ENCODE results near the gene DNAJC8. TPM values are rescaled to one million over a fixed set of nuclear protein-coding genes. Genes with fewer than 3 reads are reported as not detected.
A peak's percentile ranks its signal among the peaks of the same experiment; 100 is the strongest.

DNAJC8 gene
- total RNA-seq, 6 experiments from 2014 or later, result 101 to 112 (median 105) TPM

DNA sequence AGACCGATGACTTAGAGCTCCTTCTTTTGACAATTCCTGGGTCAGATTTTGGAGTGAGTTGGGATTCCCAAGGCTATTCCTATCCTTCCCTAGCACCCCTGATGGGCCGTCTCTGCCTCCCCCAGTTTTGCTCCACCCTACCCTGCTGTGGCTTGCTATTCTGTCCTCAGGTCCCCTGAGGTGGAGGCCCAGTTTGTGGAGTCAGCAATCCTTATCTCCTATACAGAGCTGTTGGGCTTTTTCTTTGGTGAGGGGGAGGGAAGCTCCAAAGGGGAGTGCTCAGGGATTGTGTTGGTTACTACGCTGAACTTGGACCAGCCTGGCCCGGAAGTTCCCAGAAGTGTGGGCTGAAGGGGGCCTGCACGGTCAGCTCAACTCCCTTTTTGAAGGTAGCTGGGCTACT lies 34.1 kb upstream of the DNAJC8 start:
- Mint-ChIP-seq H3K36me3 (ENCODE audit: low read depth) (peaks cover 12% of the 10 kb centered on the region), H3K27me3 (ENCODE audit: insufficient read depth) (peaks cover 2% of the 10 kb centered on the region; the same call in 1 of the 2 replicates), H3K4me3 (no peak overlapping the region), H3K4me1 (ENCODE audit: low read depth) (peaks cover 44% of the 10 kb centered on the region), H3K27ac (no peak overlapping the region), H3K9me3 (no peaks in the 10 kb centered on the region)
- DNase-seq, result no peak
- TF ChIP-seq, protein P1, sequence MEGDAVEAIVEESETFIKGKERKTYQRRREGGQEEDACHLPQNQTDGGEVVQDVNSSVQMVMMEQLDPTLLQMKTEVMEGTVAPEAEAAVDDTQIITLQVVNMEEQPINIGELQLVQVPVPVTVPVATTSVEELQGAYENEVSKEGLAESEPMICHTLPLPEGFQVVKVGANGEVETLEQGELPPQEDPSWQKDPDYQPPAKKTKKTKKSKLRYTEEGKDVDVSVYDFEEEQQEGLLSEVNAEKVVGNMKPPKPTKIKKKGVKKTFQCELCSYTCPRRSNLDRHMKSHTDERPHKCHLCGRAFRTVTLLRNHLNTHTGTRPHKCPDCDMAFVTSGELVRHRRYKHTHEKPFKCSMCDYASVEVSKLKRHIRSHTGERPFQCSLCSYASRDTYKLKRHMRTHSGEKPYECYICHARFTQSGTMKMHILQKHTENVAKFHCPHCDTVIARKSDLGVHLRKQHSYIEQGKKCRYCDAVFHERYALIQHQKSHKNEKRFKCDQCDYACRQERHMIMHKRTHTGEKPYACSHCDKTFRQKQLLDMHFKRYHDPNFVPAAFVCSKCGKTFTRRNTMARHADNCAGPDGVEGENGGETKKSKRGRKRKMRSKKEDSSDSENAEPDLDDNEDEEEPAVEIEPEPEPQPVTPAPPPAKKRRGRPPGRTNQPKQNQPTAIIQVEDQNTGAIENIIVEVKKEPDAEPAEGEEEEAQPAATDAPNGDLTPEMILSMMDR (IDR thresholded peaks at IDR 0.05), result no peak

DNA sequence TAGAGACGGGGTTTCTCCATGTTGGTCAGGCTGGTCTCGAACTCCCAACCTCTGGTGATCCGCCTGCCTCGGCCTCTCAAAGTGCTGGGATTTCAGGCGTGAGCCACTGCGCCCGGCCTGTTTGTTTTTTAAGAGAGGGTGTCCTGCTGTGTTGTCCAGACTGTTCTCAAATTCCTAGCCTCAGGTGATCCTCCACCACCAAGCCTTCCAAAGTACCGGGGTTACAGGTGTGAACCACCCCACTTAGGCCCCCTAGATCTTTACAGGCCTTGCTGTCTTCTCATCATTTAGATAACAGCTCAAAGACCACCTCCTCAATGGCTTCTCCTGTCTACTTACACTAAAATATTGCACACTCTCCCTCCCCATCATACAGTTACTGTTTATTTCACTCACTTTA lies 32.7 kb upstream of the DNAJC8 start:
- DNase-seq, result no peak
- H3K4me1 Mint-ChIP-seq (ENCODE audit: low read depth), result peaks cover 53% of the 10 kb centered on the region
- no peak overlapping the region for H3K27ac Mint-ChIP-seq
- H3K27me3 Mint-ChIP-seq (ENCODE audit: insufficient read depth), result 0 out of 2 replicates have a peak, but pooled peaks cover 2% of the 10 kb centered on the region
- TF ChIP-seq, protein P1 (IDR thresholded peaks at IDR 0.05), result no peak
- H3K9me3 Mint-ChIP-seq, result no peaks in the 10 kb centered on the region
- peaks cover 17% of the 10 kb centered on the region for H3K36me3 Mint-ChIP-seq (ENCODE audit: low read depth)
- peak overlapping the region; percentile 23; the same call in 1 of the 2 replicates for H3K4me3 Mint-ChIP-seq

DNA sequence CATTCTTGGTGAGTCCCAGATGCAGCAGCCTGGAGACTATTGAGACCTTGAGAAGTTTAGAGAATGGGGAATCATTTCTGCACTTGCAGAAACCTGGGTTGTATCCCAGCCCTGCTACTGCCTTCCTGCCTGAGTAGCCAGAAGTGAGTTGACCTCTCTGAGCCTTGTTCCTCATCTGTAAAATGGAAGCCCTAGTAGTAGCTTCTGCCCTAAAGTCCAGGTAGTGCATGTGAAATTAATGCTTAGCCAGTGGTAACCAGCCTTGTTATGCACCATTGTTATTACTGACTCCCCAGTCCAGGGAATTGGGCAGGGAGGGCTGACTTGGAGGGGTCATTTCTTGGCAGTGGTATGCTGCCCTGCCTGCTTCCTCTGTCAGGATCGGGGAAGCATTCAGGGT lies 32.1 kb upstream of the DNAJC8 start:
- DNase-seq, result no peak
- Mint-ChIP-seq H3K27me3 (ENCODE audit: insufficient read depth) (0 out of 2 replicates have a peak, but pooled peaks cover 2% of the 10 kb centered on the region), H3K9me3 (no peaks in the 10 kb centered on the region), H3K36me3 (ENCODE audit: low read depth) (peaks cover 14% of the 10 kb centered on the region), H3K27ac (no peak overlapping the region; the same call in 1 of the 2 replicates), H3K4me1 (ENCODE audit: low read depth) (peaks cover 53% of the 10 kb centered on the region), H3K4me3 (no peak overlapping the region)
- TF ChIP-seq, protein P1 (IDR thresholded peaks at IDR 0.05), result no peak

DNA sequence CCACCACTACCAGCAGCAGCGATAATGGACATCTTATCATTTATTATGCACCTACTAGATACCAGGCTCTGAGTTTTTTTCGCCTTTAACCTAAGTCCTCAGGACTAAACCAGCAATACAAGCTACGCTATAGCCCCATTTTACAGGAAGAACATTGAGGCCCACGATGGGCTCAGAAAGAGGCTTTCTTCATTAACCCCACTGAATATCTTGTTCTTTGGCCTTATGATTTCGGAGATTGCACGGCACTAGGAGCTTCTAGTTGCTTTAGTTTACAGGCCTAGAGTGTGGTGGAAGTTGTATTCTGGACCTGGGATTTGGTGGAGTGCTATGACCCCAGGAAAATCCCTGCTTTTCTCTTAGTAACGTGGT lies 28.0 kb upstream of the DNAJC8 start:
- Mint-ChIP-seq H3K4me3 (peak overlapping the region; percentile 88), H3K27me3 (ENCODE audit: insufficient read depth) (0 out of 2 replicates have a peak, but pooled peaks cover 2% of the 10 kb centered on the region), H3K36me3 (ENCODE audit: low read depth) (peaks cover 9% of the 10 kb centered on the region), H3K4me1 (ENCODE audit: low read depth) (peaks cover 36% of the 10 kb centered on the region), H3K27ac (peak overlapping the region; percentile 5; the same call in 1 of the 2 replicates), H3K9me3 (no peaks in the 10 kb centered on the region)
- TF ChIP-seq, protein P1 (IDR thresholded peaks at IDR 0.05), result no peak
- no peak for DNase-seq

DNA sequence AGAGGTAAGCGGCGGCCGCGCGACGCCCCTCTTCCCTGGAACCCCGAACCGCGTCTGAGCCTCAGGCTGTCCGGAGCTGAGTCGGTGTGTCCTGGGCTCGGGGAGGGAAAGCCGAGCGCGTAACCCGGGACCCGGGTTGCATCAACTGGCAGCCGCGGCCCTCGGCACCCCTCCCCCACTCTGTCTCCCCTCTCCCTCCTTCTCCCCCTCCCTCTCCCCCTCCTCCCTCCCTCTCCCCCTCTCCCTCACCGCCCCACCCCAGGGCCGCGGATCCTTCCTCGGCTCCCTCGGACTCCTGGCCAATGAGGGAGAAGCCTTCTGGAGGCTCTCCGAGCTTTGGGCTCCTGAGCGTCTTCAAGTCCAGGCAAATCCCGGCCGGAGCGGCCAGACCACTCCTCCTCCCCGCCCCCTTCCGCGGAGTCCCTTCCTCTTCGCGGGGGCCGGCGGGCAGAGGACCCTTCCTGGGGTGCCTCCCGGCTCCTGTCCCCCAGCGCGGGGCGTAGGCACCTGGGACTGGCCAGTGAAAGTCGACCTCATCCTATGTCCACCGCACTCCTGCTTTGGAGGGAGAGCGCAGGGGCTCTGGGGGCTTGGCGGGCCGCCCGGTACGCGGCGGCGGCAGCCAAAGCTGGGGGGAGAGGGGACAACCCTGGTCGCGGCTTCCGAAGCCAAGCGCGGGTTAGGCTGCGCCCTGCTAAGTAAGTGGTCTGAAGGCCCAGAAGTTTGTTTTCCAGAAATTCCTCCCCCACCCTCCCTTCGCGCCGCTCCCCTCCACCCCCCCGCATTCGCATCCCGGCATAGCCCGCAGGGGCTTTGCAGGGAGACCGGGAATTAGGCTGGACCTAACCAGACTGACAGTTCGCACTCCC lies 27.3 kb upstream of the DNAJC8 start:
- Mint-ChIP-seq H3K4me1 (ENCODE audit: low read depth) (peaks cover 32% of the 10 kb centered on the region), H3K36me3 (ENCODE audit: low read depth) (peaks cover 9% of the 10 kb centered on the region), H3K9me3 (no peaks in the 10 kb centered on the region), H3K4me3 (peak overlapping the region; percentile 88), H3K27me3 (ENCODE audit: insufficient read depth) (peaks cover 2% of the 10 kb centered on the region; the same call in 1 of the 2 replicates), H3K27ac (peak overlapping the region; percentile 92; the same call in 1 of the 2 replicates)
- peak; percentile 79 for DNase-seq
- TF ChIP-seq, protein P1 (IDR thresholded peaks at IDR 0.05), result no peak
